ENCODE results near the gene SLC35D1.

Gene SLC35D1

DNA sequence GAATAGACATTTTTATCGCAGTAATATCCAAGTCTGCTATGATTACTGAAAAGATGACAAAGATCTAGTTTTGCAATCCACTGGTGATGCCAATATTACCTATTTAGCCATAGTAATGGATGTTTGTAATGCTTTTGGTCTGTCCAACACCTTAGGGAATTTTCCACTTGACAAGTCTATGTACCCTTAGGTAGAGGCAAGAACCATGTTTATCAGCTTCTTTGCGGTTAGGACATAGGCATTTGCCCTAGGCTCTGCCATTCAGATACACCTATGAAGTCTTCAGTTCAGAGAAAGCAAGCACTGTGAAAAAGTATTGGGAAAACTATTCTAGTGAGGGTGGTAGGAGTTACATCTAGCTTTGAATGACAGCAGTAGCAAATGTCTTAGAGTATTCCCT lies 40.2 kb upstream of the SLC35D1 start:
- H2AFZ ChIP-seq = no peak overlapping the region

DNA sequence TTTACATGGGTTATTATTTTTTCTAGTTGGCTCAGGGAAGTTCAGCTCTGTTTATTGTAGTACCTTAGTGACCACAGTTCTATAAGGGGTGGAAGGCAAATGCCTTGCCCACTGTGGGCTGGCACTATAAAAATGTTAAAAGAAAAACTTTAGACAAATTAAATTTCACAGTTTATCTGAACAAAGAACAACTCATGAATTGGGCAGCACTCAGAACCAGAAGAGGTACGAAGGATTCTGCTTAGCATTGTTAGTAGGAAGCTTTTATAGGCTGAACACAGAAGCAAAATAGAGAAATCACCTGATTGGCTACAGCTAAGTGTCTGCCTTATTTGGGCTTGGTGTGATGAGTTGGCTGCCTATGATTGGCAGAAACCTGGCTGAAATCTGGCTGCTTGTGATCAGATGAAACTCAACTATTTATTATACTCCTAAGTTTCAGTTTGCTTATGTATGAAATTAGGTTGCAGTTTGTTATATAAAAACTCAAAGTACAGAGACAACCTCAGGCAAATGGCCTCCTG lies 35.8 kb upstream of the SLC35D1 start:
- H3K4me3 ChIP-seq (ENCODE audit: low read depth, low read length) = no peak overlapping the region
- H3K79me2 ChIP-seq = no peaks in the 10 kb centered on the region
- TF ChIP-seq, protein P1, sequence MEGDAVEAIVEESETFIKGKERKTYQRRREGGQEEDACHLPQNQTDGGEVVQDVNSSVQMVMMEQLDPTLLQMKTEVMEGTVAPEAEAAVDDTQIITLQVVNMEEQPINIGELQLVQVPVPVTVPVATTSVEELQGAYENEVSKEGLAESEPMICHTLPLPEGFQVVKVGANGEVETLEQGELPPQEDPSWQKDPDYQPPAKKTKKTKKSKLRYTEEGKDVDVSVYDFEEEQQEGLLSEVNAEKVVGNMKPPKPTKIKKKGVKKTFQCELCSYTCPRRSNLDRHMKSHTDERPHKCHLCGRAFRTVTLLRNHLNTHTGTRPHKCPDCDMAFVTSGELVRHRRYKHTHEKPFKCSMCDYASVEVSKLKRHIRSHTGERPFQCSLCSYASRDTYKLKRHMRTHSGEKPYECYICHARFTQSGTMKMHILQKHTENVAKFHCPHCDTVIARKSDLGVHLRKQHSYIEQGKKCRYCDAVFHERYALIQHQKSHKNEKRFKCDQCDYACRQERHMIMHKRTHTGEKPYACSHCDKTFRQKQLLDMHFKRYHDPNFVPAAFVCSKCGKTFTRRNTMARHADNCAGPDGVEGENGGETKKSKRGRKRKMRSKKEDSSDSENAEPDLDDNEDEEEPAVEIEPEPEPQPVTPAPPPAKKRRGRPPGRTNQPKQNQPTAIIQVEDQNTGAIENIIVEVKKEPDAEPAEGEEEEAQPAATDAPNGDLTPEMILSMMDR (IDR thresholded peaks at IDR 0.05) = no peak
- H3K4me1 ChIP-seq = no peaks in the 10 kb centered on the region
- no peak overlapping the region for H3K27ac ChIP-seq
- H3K27me3 ChIP-seq (ENCODE audit: control insufficient read depth, insufficient read depth, low read length) = no peaks in the 10 kb centered on the region
- no peaks in the 10 kb centered on the region for H3K9me3 ChIP-seq (ENCODE audit: control insufficient read depth, low read length)
- no peak overlapping the region for H3K4me2 ChIP-seq (ENCODE audit: low read length)
- no peak overlapping the region for H2AFZ ChIP-seq
- H3K9ac ChIP-seq = no peak overlapping the region
- no peaks in the 10 kb centered on the region for H3K36me3 ChIP-seq (ENCODE audit: control insufficient read depth, insufficient read depth, low read length)

More for the DNA sequence above, 40.2 kb upstream of the SLC35D1 start:
- H3K79me2 ChIP-seq = no peaks in the 10 kb centered on the region
- no peaks in the 10 kb centered on the region for H3K27me3 ChIP-seq (ENCODE audit: control insufficient read depth, insufficient read depth, low read length)
- no peak overlapping the region for H3K27ac ChIP-seq
- H3K36me3 ChIP-seq (ENCODE audit: control insufficient read depth, insufficient read depth, low read length) = no peaks in the 10 kb centered on the region
- TF ChIP-seq, protein P1 (IDR thresholded peaks at IDR 0.05) = no peak
- no peaks in the 10 kb centered on the region for H3K4me1 ChIP-seq
- H3K9ac ChIP-seq = no peak overlapping the region
- H3K9me3 ChIP-seq (ENCODE audit: control insufficient read depth, low read length) = no peaks in the 10 kb centered on the region
- H3K4me2 ChIP-seq (ENCODE audit: low read length) = no peak overlapping the region
- no peak overlapping the region for H3K4me3 ChIP-seq (ENCODE audit: low read depth, low read length)

DNA sequence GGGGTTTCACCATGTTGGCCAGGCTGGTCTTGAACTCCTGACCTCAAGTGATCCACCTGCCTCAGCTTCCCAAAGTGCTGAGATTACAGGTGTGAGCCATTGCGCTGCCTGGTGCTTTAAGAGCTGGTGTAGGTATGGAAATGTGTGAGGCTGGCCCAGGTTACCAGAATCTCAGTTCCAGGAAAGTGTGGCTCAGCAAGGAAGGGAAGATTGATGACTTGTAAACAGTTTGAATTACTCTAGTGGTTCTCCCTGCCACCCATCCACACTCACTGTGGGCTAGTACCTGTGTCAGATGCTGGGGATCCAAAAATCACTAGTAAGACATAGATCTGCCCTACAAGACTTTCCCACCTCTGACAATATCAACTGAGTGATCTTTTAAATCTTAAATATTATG lies 34.5 kb upstream of the SLC35D1 start:
- H3K4me1 ChIP-seq = no peaks in the 10 kb centered on the region
- no peaks in the 10 kb centered on the region for H3K9me3 ChIP-seq (ENCODE audit: control insufficient read depth, low read length)
- no peak overlapping the region for H3K27ac ChIP-seq
- no peak overlapping the region for H3K4me2 ChIP-seq (ENCODE audit: low read length)
- no peaks in the 10 kb centered on the region for H3K79me2 ChIP-seq
- no peak overlapping the region for H2AFZ ChIP-seq
- no peaks in the 10 kb centered on the region for H3K27me3 ChIP-seq (ENCODE audit: control insufficient read depth, insufficient read depth, low read length)
- no peak overlapping the region for H3K9ac ChIP-seq
- TF ChIP-seq, protein P1 (IDR thresholded peaks at IDR 0.05) = no peak
- H3K4me3 ChIP-seq (ENCODE audit: low read depth, low read length) = no peak overlapping the region
- H3K36me3 ChIP-seq (ENCODE audit: control insufficient read depth, insufficient read depth, low read length) = no peaks in the 10 kb centered on the region

DNA sequence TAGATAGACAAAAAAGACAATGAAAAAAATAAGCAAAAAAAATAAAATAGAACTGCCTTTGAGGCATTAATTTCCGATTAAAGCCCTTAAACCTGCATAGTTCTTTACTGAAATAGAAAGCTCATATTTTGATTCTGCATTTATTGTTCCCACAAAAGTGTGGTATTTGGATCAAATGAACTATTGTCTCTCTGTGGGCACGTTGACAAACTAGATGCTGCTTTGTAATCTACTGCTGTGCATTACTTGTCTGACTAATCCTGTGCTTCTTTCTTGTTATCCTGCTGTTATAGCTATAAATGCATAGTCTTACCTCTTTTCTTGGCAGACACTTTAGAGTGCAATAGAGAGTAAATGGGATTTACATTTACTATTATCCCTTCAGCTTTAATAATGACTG lies 31.4 kb upstream of the SLC35D1 start:
- no peak overlapping the region for H3K4me3 ChIP-seq (ENCODE audit: low read depth, low read length)
- H3K4me1 ChIP-seq = no peaks in the 10 kb centered on the region
- no peaks in the 10 kb centered on the region for H3K9me3 ChIP-seq (ENCODE audit: control insufficient read depth, low read length)
- H3K4me2 ChIP-seq (ENCODE audit: low read length) = no peak overlapping the region
- no peaks in the 10 kb centered on the region for H3K79me2 ChIP-seq
- no peaks in the 10 kb centered on the region for H3K27me3 ChIP-seq (ENCODE audit: control insufficient read depth, insufficient read depth, low read length)
- no peak overlapping the region for H3K27ac ChIP-seq
- TF ChIP-seq, protein P1 (IDR thresholded peaks at IDR 0.05) = no peak
- H3K9ac ChIP-seq = no peak overlapping the region
- H2AFZ ChIP-seq = no peak overlapping the region
- H3K36me3 ChIP-seq (ENCODE audit: control insufficient read depth, insufficient read depth, low read length) = no peaks in the 10 kb centered on the region

DNA sequence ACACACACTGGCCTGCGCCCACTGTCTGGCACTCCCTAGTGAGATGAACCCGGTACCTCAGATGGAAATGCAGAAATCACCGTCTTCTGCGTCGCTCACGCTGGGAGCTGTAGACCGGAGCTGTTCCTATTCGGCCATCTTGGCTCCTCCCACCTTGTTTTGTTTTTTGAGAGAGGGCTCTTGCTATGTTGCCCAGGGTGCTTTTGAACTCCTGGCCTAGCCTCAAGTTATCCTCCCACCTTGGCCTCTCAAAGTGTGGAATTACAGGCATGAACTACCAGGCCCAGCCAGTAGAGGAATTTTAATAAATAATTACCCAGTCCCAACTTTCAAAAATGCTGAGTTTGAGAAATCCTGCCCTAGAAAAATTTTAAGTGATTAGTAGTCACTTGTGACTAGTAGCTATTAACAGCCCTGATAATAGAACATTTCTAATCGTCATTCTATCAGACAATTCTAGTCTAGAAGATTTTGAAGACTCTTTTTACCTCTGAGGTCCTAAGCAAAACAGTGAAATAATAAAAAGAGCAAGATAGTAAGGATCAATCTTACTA lies 30.9 kb upstream of the SLC35D1 start:
- H3K4me3 ChIP-seq (ENCODE audit: low read depth, low read length) = no peak overlapping the region
- no peaks in the 10 kb centered on the region for H3K4me1 ChIP-seq
- TF ChIP-seq, protein P1 (IDR thresholded peaks at IDR 0.05) = no peak
- H3K9ac ChIP-seq = no peak overlapping the region
- no peaks in the 10 kb centered on the region for H3K9me3 ChIP-seq (ENCODE audit: control insufficient read depth, low read length)
- H3K27me3 ChIP-seq (ENCODE audit: control insufficient read depth, insufficient read depth, low read length) = no peaks in the 10 kb centered on the region
- no peaks in the 10 kb centered on the region for H3K36me3 ChIP-seq (ENCODE audit: control insufficient read depth, insufficient read depth, low read length)
- H2AFZ ChIP-seq = no peak overlapping the region
- H3K4me2 ChIP-seq (ENCODE audit: low read length) = no peak overlapping the region
- H3K79me2 ChIP-seq = no peaks in the 10 kb centered on the region
- no peak overlapping the region for H3K27ac ChIP-seq
